BE2C (cell line): Measurements from ENCODE around the gene CENPP.

Source experiments
- DNase-seq: peaks from one replicate; pipeline ENCODE4 v3.0.0-alpha.2; 2020
- H3K27me3 ChIP-seq: fragments of 250-450 bp; sonication (Bioruptor Pico); 2 replicates; pipeline ENCODE4 v1.5.1; 2020; ENCODE audit warnings: mild to moderate bottlenecking
- H3K36me3 ChIP-seq: fragments of 250-450 bp; sonication (Bioruptor Pico); 2 replicates; pipeline ENCODE4 v1.5.1; 2020; ENCODE audit warnings: mild to moderate bottlenecking
- H3K4me1 ChIP-seq: fragments of 250-450 bp; sonication (Bioruptor Pico); 2 replicates; pipeline ENCODE4 v1.5.1; 2020
- H3K4me3 ChIP-seq: 2 replicates; pipeline ENCODE4 v1.5.1; 2011; ENCODE audit warnings: low read depth, low read length
- H3K9me3 ChIP-seq: fragments of 250-450 bp; sonication (Bioruptor Pico); 2 replicates; pipeline ENCODE4 v1.5.1; 2020
- TF ChIP-seq, protein P1 (sequence below): IDR thresholded peaks from 2 replicates; pipeline ENCODE4 v1.5.1; 2012; ENCODE audit warnings: mild to moderate bottlenecking, low read depth, low read length

The CENPP gene

DNA sequence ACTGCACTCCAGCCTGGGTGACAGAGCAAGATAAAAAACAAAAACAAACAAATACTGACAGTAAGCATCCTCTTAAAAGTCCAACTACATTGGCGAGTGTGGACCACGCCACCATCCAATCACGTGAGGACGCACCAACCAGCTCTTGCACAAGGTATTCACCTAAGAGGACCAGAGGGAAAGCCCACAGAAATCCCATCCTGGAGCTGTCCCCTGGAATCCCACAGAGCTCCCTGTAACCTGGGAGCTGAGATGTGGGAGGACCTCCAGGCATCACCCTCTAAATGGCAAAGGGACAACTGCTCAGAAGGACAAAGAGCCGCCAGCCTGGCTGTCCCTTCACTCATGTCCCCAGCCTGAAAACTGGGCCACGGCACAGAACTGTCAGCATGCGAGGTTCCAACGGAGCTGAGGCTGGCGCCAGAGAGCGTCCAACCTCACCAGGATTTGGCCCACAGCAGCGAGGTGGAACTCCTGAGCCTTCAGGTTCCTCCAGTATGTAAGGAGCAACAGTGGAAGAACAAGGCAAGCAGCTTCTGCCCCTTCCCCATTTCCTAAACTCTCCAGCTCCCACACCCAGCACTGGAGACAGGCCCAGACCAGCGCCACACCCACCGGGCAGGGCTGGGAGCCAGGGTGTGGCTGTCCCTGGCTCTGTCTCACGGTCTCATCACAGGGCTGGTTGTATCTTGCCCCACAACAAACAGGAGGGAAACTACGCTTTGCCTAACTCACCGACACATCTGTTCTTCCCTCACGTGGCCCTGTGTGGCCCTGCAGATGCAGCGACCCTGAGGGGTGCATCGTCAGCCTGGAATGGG, 328.9 kb downstream of the CENPP start:
- TF ChIP-seq, protein P1, sequence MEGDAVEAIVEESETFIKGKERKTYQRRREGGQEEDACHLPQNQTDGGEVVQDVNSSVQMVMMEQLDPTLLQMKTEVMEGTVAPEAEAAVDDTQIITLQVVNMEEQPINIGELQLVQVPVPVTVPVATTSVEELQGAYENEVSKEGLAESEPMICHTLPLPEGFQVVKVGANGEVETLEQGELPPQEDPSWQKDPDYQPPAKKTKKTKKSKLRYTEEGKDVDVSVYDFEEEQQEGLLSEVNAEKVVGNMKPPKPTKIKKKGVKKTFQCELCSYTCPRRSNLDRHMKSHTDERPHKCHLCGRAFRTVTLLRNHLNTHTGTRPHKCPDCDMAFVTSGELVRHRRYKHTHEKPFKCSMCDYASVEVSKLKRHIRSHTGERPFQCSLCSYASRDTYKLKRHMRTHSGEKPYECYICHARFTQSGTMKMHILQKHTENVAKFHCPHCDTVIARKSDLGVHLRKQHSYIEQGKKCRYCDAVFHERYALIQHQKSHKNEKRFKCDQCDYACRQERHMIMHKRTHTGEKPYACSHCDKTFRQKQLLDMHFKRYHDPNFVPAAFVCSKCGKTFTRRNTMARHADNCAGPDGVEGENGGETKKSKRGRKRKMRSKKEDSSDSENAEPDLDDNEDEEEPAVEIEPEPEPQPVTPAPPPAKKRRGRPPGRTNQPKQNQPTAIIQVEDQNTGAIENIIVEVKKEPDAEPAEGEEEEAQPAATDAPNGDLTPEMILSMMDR: no peak
- Histone ChIP-seq H3K9me3 (no peaks in the 10 kb centered on the region), H3K4me1 (peaks cover 7% of the 10 kb centered on the region), H3K36me3 (peaks cover 38% of the 10 kb centered on the region), H3K4me3 (no peak overlapping the region), H3K27me3 (no peaks in the 10 kb centered on the region)
- no peak for DNase-seq

DNA sequence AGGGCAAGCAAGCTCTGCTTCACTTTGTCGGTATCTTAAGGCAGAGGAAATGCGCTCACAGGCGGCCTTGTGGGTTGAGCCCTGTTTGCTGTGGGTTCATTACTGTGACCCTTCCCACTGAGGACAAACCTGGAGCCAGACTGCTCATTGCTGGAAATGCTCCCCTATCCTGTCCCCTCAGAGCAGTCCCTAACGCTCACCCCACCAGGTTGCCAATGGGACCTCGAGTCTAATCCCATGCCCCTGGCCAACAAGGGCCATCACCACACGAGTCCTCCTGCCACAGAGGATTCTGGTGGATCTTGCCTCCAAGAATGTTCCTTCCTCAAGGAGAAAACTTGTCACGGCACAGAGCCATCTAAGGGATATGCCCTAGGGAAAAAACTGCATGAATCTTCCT, 329.6 kb downstream of the CENPP start:
- Histone ChIP-seq H3K9me3 (no peaks in the 10 kb centered on the region), H3K36me3 (peaks cover 35% of the 10 kb centered on the region), H3K4me3 (no peak overlapping the region), H3K27me3 (no peaks in the 10 kb centered on the region), H3K4me1 (peaks cover 7% of the 10 kb centered on the region)
- TF ChIP-seq, protein P1: no peak
- no peak for DNase-seq

- no peak overlapping the region for H3K4me3 ChIP-seq
- TF ChIP-seq, protein P1: no peak
- H3K4me1 ChIP-seq: peaks cover 7% of the 10 kb centered on the region
- H3K9me3 ChIP-seq: no peaks in the 10 kb centered on the region
- no peaks in the 10 kb centered on the region for H3K27me3 ChIP-seq
- H3K36me3 ChIP-seq: peaks cover 33% of the 10 kb centered on the region
- no peak for DNase-seq
These were observed 330.3 kb downstream of the CENPP start for GRCh38 chr9:92655896-92656536.

- no peak for DNase-seq
- no peak overlapping the region for H3K4me3 ChIP-seq
- TF ChIP-seq, protein P1: no peak
- H3K36me3 ChIP-seq: peaks cover 31% of the 10 kb centered on the region
- H3K4me1 ChIP-seq: peaks cover 2% of the 10 kb centered on the region
- no peaks in the 10 kb centered on the region for H3K27me3 ChIP-seq
- no peaks in the 10 kb centered on the region for H3K9me3 ChIP-seq
These were observed 330.8 kb downstream of the CENPP start for GRCh38 chr9:92656537-92656925.

DNA sequence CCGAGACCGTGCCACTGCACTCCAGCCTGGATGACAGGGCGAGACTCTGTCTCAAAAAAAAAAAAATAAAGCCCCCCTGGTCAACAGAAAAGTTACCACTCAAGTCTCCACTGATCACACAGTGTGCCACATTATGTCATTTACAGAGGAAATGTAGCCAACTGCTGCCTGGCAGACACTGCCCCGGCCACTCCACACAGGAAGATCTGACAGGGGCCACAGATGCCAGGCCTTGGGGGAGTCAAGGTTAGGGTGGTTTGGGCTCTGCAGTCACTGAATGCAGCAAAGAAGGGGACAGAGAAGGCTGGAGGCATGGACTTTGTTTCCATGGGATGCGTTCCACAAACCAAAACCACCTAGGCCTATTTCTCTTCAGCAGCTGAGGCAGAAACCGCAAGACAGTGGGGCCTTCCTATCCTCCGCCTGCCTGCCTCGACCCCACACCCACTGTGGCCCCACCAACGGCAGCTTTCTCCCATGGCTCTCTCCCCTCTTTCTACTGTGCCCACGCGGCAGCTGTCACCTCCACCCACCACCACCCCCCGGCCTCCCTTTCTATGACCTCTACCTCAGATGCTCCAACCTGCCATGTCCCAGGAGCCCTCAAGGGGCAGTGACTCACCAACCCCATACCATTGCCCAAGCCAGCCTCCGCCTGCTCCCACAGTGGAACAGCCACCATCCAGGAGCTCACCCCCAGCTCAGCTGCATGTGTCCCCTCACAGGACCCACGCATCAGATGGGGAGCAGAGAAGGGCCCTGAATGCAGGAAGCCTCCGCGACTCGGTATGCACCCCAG, 331.7 kb downstream of the CENPP start:
- Histone ChIP-seq H3K27me3 (no peaks in the 10 kb centered on the region), H3K9me3 (no peaks in the 10 kb centered on the region), H3K36me3 (peaks cover 26% of the 10 kb centered on the region), H3K4me1 (no peaks in the 10 kb centered on the region), H3K4me3 (no peak overlapping the region)
- no peak for DNase-seq
- TF ChIP-seq, protein P1: no peak

GRCh38 chr9:92658176-92658575, 332.4 kb downstream of the CENPP start:
- Histone ChIP-seq H3K9me3 (no peaks in the 10 kb centered on the region), H3K36me3 (peaks cover 26% of the 10 kb centered on the region), H3K4me3 (no peak overlapping the region), H3K27me3 (no peaks in the 10 kb centered on the region), H3K4me1 (no peaks in the 10 kb centered on the region)
- no peak for DNase-seq
- TF ChIP-seq, protein P1: no peak
